Gastroesophageal sphincter (tissue), 3 donors: ENCODE results near the gene CD4.

Experiments
- CTCF ChIP-seq, 4 experiments: fragments of 200-600 bp in 2 of 4; fragments of 450-650 bp in 2 of 4; sonication (generic) in 1 of 4; IDR thresholded peaks; one replicate each; pipeline ENCODE4 v1.5.1; 2017 to 2019; ENCODE audit warnings: antibody characterized with exemption in 4 of 4, mild to moderate bottlenecking in 2 of 4, moderate library complexity in 2 of 4
- EP300 ChIP-seq: sonication (generic); formaldehyde crosslinking; IDR thresholded peaks from one replicate; pipeline ENCODE4 v1.6.1; 2017; ENCODE audit warnings: antibody characterized with exemption, mild to moderate bottlenecking

- TF ChIP-seq CTCF (IDR thresholded peaks at IDR 0.05) = no peak
- no peak for TF ChIP-seq EP300
These were observed 63.5 kb downstream of the CD4 start for GRCh38 chr12:6852651-6853354.
